GM23338 (cell line): Measurements from ENCODE around the gene SRP68. TPM values are rescaled to one million over a fixed set of nuclear protein-coding genes. Genes with fewer than 3 reads are reported as not detected.

ENCODE experiments used
- ATAC-seq: fragments of 200-7000 bp; cut with Tn5 transposase; 3 replicates; pipeline ENCODE4 v1.9.1; 2020
- DNase-seq: peaks from one replicate; pipeline ENCODE4 v3.0.0-alpha.2; 2015; ENCODE audit warnings: low spot score
- H2AFZ ChIP-seq: fragments of 200-600 bp; sonication (generic); 2 replicates; pipeline ENCODE4 v1.8.0; 2016; ENCODE audit warnings: antibody characterized with exemption, mild to moderate bottlenecking, moderate library complexity
- H3F3A ChIP-seq: fragments of 200-600 bp; sonication (generic); replicated peaks from 2 replicates; pipeline ENCODE4 v1.8.0; 2017; ENCODE audit warnings: antibody characterized with exemption, mixed run types, low read depth
- H3K27ac ChIP-seq: fragments of 200-600 bp; sonication (generic); 2 replicates; pipeline ENCODE4 v1.6.1; 2016; ENCODE audit warnings: low read depth
- H3K27me3 ChIP-seq: fragments of 200-600 bp; sonication (generic); 2 replicates; pipeline ENCODE4 v1.8.0; 2016; ENCODE audit warnings: mild to moderate bottlenecking, mixed run types, moderate library complexity; ENCODE audit not compliant: insufficient read depth
- H3K36me3 ChIP-seq: fragments of 200-600 bp; sonication (generic); 2 replicates; pipeline ENCODE4 v1.8.0; 2016; ENCODE audit warnings: mild to moderate bottlenecking; ENCODE audit not compliant: insufficient read depth
- H3K4me1 ChIP-seq: fragments of 200-600 bp; sonication (generic); 2 replicates; pipeline ENCODE4 v1.8.0; 2016; ENCODE audit warnings: mild to moderate bottlenecking, moderate library complexity; ENCODE audit not compliant: insufficient read depth
- H3K4me2 ChIP-seq: fragments of 200-600 bp; sonication (generic); 2 replicates; pipeline ENCODE4 v1.7.1; 2017; ENCODE audit warnings: mixed run types
- H3K4me3 ChIP-seq: fragments of 200-600 bp; sonication (generic); 2 replicates; pipeline ENCODE4 v1.6.1; 2016; ENCODE audit warnings: mixed run types
- H3K79me2 ChIP-seq: fragments of 200-600 bp; sonication (generic); replicated peaks from 2 replicates; pipeline ENCODE4 v1.8.0; 2017; ENCODE audit warnings: mild to moderate bottlenecking; ENCODE audit not compliant: insufficient read depth
- H3K9me2 ChIP-seq: fragments of 200-600 bp; sonication (generic); 2 replicates; pipeline ENCODE4 v1.8.0; 2017; ENCODE audit not compliant: insufficient read depth
- H4K20me1 ChIP-seq: fragments of 200-600 bp; sonication (generic); replicated peaks from 2 replicates; pipeline ENCODE4 v1.8.0; 2017; ENCODE audit warnings: mild to moderate bottlenecking; ENCODE audit not compliant: insufficient read depth
- H3K27ac Mint-ChIP-seq: 2 replicates; pipeline ENCODE4 v1.8.0; 2020; ENCODE audit warnings: inconsistent platforms, mild to moderate bottlenecking, moderate library complexity, mixed read lengths
- H3K27me3 Mint-ChIP-seq: 3 replicates; pipeline ENCODE4 v1.8.0; 2022; ENCODE audit warnings: low read depth, mild to moderate bottlenecking, moderate library complexity, mixed read lengths, inconsistent platforms; ENCODE audit not compliant: insufficient read depth, poor library complexity
- H3K36me3 Mint-ChIP-seq: 3 replicates; pipeline ENCODE4 v1.8.0; 2021; ENCODE audit warnings: low read depth, mild to moderate bottlenecking, inconsistent platforms, moderate library complexity, mixed read lengths
- H3K4me1 Mint-ChIP-seq: 3 replicates; pipeline ENCODE4 v1.8.0; 2020; ENCODE audit warnings: mild to moderate bottlenecking, inconsistent platforms, mixed read lengths
- H3K4me3 Mint-ChIP-seq: 3 replicates; pipeline ENCODE4 v1.8.0; 2021; ENCODE audit warnings: moderate library complexity, mild to moderate bottlenecking, inconsistent platforms, mixed read lengths
- H3K9me3 Mint-ChIP-seq: 3 replicates; pipeline ENCODE4 v1.8.0; 2020; ENCODE audit warnings: moderate library complexity, mild to moderate bottlenecking, inconsistent platforms, mixed read lengths
- CREB1 ChIP-seq: fragments of 250-450 bp; sonication (Bioruptor Pico); IDR thresholded peaks from 2 replicates; pipeline ENCODE4 v1.5.0; 2020; ENCODE audit warnings: low read depth, mild to moderate bottlenecking, moderate library complexity
- ETS1 ChIP-seq: IDR thresholded peaks from 2 replicates; pipeline ENCODE4 v1.6.1; 2016; ENCODE audit warnings: antibody characterized with exemption
- EZH2phosphoT487 ChIP-seq: fragments of 200-600 bp; sonication (generic); IDR thresholded peaks from one replicate; pipeline ENCODE4 v1.8.1; 2018; ENCODE audit warnings: antibody characterized with exemption; ENCODE audit not compliant: unreplicated experiment
- NANOG ChIP-seq: IDR thresholded peaks from 2 replicates; pipeline ENCODE4 v1.6.1; 2016; ENCODE audit warnings: antibody characterized with exemption, borderline replicate concordance
- POLR2AphosphoS5 ChIP-seq: IDR thresholded peaks from 2 replicates; pipeline ENCODE4 v1.6.1; 2016; ENCODE audit warnings: antibody characterized with exemption, low read depth
- REST ChIP-seq: IDR thresholded peaks from one replicate; pipeline ENCODE4 v1.6.1; 2018; ENCODE audit warnings: antibody characterized with exemption; ENCODE audit not compliant: unreplicated experiment
- STAT1 ChIP-seq: IDR thresholded peaks from one replicate; pipeline ENCODE4 v1.6.1; 2016; ENCODE audit warnings: antibody characterized with exemption; ENCODE audit not compliant: unreplicated experiment
- ZNF114 ChIP-seq: fragments of 250-450 bp; sonication (Bioruptor Pico); IDR thresholded peaks from 2 replicates; pipeline ENCODE4 v1.5.0; 2020; ENCODE audit warnings: mild to moderate bottlenecking, moderate library complexity
- ZNF331 ChIP-seq: fragments of 250-450 bp; sonication (Bioruptor Pico); IDR thresholded peaks from 2 replicates; pipeline ENCODE4 v1.5.0; 2020; ENCODE audit warnings: low read depth, mild to moderate bottlenecking, moderate library complexity
- ZNF462 ChIP-seq: fragments of 250-450 bp; sonication (Bioruptor Pico); IDR thresholded peaks from 2 replicates; pipeline ENCODE4 v1.5.0; 2020; ENCODE audit warnings: mild to moderate bottlenecking, moderate library complexity
- polyA plus RNA-seq: library from polyadenylated mRNA; unstranded; fragments of >200 nt; fragmentation: Nextera tagmentation; extraction: Ambion mirVana; gene quantifications from 2 replicates; pipeline ENCODE4 v1.2.1, GENCODE V29; 2016
- total RNA-seq: library from RNA; depleted of rRNA; stranded (reverse); fragments of >200 nt; shearing (Covaris generic); gene quantifications from 2 replicates; pipeline ENCODE4 v1.2.3, GENCODE V29; 2014

The SRP68 gene
- total and polyA plus RNA-seq, 2 experiments from 2014 or later = 30.7 to 62.8 TPM

GRCh38 chr17:76092526-76093413 lies 20.5 kb upstream of the SRP68 start:
- H3K9me3 Mint-ChIP-seq = no peaks in the 10 kb centered on the region
- H3K27me3 Mint-ChIP-seq = peaks cover 3% of the 10 kb centered on the region
- Histone ChIP-seq H3K36me3 (peaks cover 9% of the 10 kb centered on the region; the same call in 1 of the 2 replicates), H4K20me1 (no peaks in the 10 kb centered on the region; the same call in 1 of the 2 replicates), H3K9me2 (no peaks in the 10 kb centered on the region), H3K79me2 (no peaks in the 10 kb centered on the region), H3K27me3 (no peaks in the 10 kb centered on the region), H2AFZ (no peak overlapping the region), H3F3A (no peaks in the 10 kb centered on the region), H3K27ac (no peak overlapping the region), H3K4me2 (no peak overlapping the region), H3K4me1 (no peaks in the 10 kb centered on the region), H3K4me3 (no peak overlapping the region)
- H3K36me3 Mint-ChIP-seq = peaks cover 68% of the 10 kb centered on the region
- TF ChIP-seq ETS1 (no peak), ZNF114 (no peak), EZH2phosphoT487 (no peak), ZNF331 (CRISPR knock-in tag) (no peak), CREB1 (CRISPR knock-in tag) (no peak), POLR2AphosphoS5 (no peak), STAT1 (no peak), ZNF462 (CRISPR knock-in tag) (no peak), REST (no peak), NANOG (no peak)
- ATAC-seq = no peak
- DNase-seq = no peak
- no peaks in the 10 kb centered on the region for H3K4me1 Mint-ChIP-seq
- H3K27ac Mint-ChIP-seq = no peak overlapping the region
- H3K4me3 Mint-ChIP-seq = no peak overlapping the region
